NCI-H748 (cell line): ENCODE data around the gene IL17REL.

Source experiments
- DNase-seq: peaks from one replicate; lab custom pipeline; 2025; ENCODE audit not compliant: unreplicated experiment; lab: John Stamatoyannopoulos, UW

IL17REL gene

DNA sequence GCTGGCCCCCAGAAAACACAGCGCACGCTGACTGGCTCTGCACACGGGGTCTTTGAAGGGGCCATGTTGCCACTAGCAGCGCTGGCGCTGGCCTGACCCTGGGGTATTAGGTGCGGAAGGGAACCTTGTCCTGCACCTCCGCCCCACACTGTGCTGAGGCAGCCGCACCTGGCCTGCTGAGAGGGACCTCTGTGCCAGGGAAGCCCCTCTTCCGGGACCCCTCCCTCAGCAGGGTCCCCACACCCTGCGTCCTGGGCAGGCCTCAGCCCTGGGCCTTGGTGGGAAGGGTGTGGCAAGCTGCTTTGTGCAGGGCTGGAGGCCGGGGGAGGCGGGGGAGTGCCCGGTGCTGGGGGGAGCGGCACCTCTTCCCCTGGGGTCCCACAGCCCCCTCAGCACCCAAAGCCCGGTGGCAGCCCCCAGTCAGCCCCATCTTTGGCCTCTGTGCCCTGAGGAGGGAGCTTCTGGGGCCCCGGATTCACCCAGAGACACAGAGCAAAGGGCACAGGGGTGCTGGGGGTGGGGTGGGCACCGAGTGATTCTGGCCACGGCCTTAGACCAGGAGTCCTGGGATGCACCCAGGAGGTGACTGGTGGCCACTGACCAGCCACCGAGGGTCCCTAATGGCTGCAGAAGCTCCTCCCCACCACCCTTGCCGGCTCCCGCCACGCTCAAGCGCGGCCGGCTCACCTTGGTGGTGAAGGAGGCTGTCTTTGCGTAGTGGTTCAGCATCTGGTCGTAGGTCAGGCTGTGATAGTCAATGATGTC, 34.1 kb upstream of the IL17REL start:
- no peak for DNase-seq

DNA sequence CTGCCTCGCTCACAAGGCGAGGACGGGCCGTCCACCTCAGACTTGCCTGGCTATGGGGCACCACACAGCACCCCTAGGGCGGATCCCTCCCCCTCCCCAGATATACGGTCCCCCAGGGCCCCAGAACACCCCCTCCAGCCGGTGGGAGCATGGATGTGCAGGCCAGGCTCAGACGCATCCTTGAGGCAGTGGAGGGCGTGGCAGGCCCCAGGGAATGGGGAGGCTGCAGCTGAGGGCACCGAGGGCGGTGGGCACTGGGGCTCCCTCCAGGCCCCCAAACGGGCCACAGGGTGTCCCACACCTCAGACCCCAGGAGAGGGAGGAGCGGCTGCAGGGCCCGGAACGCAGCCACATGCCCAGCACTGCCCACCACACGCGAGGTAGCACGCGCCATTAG, 33.5 kb upstream of the IL17REL start:
- no peak for DNase-seq

DNA sequence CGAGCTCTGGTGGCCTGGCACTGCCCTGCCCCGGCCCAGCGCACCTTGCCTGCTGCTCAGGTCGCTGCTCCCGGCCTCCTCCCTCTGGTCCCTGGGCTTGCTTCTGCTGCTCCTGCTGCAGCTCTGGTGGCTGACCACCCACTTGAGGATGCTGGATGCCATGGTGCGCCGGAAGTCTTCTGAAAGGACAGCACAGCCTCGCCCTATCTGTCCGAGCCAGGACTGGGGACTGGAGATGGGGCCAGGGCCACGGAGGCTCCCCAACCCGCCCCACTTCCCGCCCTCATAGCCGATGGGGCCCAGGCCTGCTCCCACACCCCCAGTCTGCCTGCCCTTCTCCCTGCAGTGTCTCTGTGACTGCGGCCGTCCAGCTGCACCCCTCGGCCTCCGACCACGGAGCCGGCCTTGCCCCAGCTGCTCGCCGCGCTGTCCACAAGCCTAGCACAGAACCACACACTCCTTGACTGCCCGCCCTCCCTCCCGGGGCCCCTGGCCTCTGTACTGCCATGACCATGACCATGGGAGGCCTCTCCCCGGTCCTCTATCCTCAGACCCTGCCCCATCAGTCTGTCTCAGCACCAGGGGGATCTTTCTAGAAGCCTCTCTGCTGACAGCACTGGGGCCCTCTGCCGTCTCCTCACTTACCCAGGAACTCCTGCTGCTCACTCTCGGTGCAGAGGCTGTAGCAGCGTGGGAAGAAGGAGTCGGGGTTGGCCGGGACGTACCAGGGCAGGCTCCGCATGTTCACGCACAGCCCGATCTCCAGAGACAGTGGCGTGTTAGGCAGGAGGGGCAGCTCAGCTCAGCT, 32.9 kb upstream of the IL17REL start:
- DNase-seq: no peak

DNA sequence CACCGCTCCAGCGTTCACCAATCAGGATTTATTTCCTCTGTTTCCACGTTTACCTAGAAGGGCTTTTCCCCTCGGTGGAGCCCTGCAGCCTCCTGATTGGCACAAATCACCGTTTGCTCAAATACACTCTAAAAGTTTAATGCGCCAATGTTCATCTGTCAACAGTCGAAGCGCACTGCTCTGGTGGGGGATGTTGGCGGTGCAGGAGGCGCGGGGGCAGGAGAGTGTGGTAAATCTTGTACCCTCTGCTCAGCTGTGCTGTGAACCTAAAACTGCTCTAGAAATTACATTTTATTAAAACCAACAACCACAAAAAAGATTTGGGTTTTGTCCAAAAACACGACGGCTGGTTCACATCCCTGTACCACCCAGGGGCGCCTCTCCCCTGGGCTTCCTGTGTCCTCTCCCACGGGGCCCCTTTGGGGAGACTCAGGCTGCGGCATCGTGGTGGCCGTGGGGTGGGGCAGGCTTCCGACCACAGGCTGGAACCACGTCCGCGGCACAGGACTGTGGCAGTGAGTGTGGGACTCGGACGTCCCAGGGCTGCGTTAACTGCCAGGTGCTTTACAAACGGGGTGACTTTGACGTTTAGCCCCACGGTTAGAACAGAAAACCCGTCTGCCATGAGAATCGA, 32.0 kb upstream of the IL17REL start:
- DNase-seq: peak; percentile 20

DNA sequence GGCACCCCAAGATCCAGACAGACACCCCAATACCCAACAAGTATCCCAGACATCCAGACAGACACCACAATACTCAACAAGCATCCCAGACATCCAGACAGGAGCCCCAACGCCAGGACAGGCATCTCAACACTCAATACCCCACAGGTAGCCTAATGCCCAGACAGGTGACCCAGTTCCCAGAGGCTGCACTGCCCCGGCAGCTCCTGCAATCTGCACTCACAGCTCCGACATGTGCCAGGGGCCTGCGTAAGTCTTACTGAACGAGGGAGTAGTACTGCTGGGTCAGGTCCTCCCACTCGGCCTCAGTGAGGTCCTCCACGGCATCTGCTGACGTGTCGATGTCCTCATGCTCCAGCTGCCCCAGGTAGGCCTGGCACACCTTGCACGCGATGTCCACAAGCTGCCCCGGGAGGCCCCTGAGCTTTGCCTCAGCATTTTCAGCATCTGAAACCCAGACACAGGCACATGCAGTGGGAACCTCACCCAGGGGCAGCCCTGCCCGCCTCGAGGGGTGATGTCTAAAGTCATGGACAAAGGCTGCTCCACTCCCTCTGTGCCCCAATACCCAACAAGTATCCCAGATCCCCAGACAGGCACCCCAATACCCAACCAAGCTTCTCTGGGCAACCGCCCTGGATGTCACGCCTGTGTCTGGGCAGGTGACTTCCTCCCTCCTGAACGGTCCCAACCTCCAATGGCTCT, 28.9 kb upstream of the IL17REL start:
- DNase-seq: no peak

DNA sequence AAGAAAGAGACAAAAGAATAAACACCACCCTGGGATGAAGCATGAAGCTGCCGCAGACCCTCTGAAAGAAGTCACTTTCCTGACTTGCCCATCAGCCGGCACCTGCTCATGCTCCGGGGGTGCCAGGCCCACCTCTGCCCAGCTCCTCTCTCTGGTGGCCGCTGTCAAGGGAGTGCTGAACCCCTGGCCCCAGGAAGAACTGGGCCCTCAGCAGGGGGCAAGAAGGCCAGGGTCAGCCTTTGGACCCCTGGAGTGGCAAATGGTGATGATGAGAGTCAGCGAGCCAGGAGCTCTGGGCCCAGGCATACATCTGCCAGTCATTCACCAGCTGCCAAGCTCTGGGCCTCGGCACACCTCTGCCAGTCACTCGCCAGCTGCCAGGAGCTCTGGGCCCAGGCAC, 28.2 kb upstream of the IL17REL start:
- peak; percentile 81 for DNase-seq

DNA sequence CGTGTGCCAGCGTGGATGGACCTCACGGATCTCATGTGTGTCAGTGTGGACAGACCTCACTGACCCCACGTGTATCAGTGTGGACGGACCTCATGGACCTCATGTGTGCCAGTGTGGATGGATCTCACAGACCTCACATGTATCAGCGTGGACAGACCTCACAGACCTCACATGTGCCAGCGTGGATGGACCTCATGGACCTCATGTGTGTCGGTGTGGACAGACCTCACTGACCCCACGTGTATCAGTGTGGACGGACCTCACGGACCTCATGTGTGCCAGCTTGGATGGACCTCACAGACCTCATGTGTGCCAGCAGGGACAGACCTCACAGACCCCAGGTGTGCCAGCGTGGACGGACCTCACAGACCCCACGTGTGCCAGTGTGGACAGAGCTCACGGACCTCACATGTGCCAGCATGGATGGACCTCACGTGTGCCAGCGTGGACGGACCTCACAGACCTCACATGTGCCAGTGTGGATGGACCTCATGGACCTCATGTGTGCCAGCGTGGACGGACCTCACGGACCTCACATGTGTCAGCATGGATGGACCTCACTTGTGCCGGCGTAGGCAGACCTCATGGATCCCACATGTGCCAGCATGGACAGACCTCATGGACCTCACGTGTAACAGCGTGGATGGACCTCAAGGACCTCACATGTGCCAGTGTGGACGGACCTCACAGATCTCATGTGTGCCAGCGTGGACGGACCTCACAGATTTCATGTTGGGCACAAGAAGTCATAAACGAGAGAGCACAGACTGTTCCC, 27.3 kb upstream of the IL17REL start:
- no peak for DNase-seq

DNA sequence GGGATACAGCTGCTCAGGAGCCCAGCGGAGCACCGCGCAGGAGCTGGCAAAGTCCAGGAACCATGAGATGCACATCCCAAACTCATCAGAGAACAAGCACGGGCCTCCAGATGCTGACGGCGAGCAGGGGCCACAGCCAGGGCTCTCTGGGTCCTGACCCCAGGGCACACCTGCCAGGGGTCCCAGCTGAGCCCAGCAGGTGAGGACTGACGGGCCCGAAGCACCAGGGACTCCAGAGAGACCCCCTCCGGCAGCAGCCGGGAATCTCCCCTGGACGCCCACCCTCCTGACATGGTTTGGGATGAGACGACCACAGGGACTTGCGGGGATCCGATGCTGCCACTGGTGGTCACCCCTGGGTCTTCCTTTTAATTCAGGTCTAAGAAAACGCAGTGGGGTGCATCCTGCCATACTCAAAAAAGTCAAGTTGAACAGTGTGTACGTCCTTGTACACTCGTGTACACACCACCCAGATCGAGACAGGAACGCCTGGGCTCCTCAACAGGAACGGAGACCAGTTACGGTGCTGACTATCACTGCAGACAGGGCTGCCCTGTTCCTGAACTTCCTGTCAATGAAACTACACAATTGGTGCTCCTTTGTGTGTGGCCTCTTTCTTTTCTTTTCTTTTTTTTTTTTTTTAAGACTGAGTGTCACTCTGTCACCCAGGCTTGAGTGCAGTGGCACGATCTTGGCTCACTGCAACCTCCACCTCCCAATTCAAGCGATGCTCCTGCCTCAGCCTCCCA, 23.6 kb upstream of the IL17REL start:
- no peak for DNase-seq

GRCh38 chr22:50035131-50035881, 22.7 kb upstream of the IL17REL start:
- DNase-seq: no peak

GRCh38 chr22:50034126-50035081, 21.8 kb upstream of the IL17REL start:
- no peak for DNase-seq

- DNase-seq: no peak
These were observed 20.5 kb upstream of the IL17REL start for GRCh38 chr22:50032941-50033601.

- no peak for DNase-seq
These were observed 19.7 kb upstream of the IL17REL start for GRCh38 chr22:50032109-50032871.

DNA sequence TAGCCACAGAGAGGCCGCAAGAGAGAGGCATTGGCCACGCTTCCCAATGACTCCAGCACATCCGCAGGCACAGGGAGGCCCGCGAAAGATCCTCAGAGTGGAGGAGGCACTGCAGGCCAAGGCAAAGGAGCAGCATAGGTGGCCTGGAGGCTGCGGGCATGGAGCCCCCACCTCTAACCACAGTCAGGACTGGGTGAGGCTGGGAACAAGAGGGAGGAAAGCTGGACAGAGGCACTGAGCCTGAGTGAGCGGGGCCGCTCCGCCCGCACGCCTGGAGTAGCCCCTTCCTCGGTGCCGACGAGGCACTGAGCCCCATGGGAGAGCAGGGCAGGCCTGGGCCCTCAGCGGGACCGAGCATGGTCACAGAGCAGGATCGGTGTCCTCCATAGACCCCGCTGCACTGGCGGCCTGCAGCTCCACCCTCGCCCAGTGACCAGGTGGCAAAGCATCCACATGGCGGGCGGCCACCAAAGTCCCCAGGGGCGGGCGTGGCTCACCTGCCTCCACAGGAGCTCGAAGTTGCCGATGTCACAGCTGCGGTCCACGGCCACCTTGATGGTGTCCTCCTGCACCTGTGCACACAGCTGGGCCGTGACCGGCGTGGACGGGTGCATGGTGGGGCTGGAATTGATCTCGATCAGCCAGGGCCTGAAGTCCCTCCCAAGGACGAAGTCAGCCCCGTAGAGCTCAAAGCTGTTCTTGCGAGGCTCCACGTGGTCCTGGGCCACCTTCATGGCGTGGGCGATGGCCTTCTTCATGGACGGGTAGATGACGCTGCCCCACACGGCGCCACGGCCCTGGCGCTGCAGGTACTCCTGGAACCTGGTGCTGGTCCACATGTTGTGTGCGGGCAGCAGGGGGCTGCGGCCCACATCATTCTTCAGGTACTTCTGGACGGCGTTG, 18.9 kb upstream of the IL17REL start:
- no peak for DNase-seq

DNA sequence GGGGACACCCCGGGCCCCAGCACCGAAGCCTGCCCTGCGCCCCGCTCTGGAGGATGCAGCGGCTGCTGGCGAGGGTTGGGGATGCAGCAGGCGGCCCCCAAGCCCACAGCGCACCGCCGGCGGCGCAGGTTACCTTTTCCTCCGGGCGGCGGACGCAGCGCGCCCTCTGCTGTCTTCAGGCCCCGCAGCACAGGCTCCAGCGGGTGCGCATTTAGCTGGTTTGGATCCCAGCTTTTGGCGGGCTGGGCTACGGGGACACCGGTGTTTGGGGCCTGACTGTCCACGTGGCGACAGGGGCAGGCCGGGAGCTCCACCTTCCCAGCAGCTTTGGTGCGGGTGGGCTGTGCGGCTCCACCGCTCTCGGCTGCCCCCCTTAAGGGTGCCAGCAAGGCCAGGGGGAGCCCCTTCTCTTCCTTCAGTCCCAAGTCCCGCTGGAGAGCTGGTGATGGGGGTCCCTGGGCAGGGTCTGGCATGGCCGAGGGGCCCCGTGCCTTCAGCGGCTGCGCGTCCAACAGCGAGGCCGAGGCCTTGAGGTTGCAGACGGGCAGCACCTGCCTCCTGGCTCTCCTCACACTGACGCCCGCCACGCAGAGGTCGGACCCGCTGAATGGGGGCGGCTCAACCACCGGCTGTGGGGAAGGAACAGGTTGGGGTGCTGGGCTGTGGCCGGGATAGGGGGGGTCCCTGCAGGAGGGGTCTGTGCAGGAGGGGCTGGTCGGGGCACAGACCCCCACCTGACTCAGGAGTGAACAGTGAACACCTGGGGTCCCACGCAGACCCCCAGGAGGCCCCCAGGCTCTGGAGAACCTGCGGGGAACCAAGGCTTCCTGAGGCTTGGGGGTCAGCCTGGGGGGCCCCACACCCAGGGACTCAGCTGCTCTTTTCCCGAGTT, 18.0 kb upstream of the IL17REL start:
- DNase-seq: peak; percentile 93
